ENCODE data around the gene VIL1. TPM values are rescaled to one million over a fixed set of nuclear protein-coding genes. Genes with fewer than 3 reads are reported as not detected.

VIL1 gene
- total and polyA plus RNA-seq, 2 of the 13 experiments (the other 11 are each of a cell fraction or from before 2014, with no cell fraction given) = 287 to 301 TPM

DNA sequence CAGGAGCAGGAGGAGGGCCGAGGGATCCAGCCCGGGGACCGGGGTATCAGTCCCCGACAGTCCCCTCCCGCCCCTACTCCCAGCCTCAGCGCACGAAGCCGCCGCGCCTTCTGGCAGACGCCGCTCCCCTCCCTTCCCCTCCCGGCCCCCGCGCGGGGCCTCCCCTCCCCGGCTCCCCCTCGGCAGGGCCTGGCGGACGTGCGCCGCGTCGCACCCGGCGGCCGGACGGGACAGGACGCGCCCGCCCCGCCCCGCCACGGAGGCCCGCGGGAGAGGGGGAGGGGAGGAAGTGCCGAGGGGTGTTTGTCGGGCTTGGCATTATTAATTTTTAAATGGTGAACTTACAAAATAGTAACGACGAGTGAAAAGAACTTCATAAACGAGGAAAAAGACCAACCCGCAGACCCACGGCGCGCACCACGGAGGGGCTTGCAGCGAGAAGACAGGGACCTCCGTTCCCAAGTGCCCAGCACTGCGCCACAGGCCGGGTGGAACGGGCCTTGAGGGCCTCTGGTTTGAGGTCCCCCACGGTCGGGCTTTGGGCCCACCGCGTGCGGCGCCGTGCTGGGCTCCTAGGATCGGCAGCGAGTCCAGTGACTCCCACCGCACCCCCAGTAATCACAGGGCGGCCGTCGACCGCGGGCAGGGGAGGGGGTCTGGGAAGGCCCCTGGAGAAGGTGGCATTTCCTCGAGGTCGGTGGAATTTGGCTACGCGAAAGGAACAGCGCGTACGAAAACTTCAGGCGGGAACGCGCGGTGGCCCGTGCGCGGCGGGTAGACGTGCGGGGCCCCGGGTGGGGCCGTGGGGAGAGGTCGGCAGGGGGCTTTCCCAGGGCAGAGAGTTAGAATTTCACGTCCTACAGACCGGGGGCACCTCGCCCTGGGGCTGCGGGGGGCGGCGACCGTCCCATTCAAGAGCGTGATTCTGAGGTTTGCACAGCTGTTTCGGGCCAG, 20.2 kb upstream of the VIL1 start (continued):
- TF ChIP-seq, protein P1, sequence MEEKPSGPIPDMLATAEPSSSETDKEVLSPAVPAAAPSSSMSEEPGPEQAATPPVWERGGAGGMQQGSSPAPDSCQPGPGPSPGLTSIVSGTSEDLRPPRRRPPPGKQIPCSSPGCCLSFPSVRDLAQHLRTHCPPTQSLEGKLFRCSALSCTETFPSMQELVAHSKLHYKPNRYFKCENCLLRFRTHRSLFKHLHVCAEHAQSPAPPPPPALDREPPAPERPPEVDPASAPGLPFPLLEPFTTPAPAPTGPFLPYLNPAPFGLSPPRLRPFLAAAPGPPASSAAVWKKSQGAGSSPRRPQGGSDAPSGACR (CRISPR knock-in tag; IDR thresholded peaks at IDR 0.05) = peak; percentile 68; the same call in 1 of the 2 replicates
- TF ChIP-seq RARA (CRISPR knock-in tag; IDR thresholded peaks at IDR 0.05) (no peak), ZFP36L2 (CRISPR knock-in tag; IDR thresholded peaks at IDR 0.05) (no peak), ZNF777 (CRISPR knock-in tag; IDR thresholded peaks at IDR 0.05) (0 out of 2 replicates have a peak, but pooled peaks have one; percentile 8), NPAS2 (CRISPR knock-in tag; IDR thresholded peaks at IDR 0.05; ENCODE audit: borderline replicate concordance) (no peak), TP53 (CRISPR knock-in tag; conservative IDR thresholded peaks at IDR 0.05) (0 out of 2 replicates have a peak, but pooled peaks have one; percentile 68), MAZ (IDR thresholded peaks at IDR 0.05; ENCODE audit: borderline replicate concordance, low read depth, low read length) (peak; percentile 86), MAZ (CRISPR knock-in tag; IDR thresholded peaks at IDR 0.05; ENCODE audit: low read depth) (peak; percentile 68; the same call in 1 of the 2 replicates), ZNF780A (CRISPR knock-in tag; IDR thresholded peaks at IDR 0.05) (no peak), HDAC6 (IDR thresholded peaks at IDR 0.05; ENCODE audit: low read depth, low read length) (no peak), DPF2 (CRISPR knock-in tag; IDR thresholded peaks at IDR 0.05; ENCODE audit: borderline replicate concordance, low read depth) (no peak), MAFK (conservative IDR thresholded peaks at IDR 0.05 in 1 of 2, IDR thresholded peaks at IDR 0.05 in 1 of 2; ENCODE audit: low read length in 2 of 2) (no peak)
- TF ChIP-seq, protein P2, sequence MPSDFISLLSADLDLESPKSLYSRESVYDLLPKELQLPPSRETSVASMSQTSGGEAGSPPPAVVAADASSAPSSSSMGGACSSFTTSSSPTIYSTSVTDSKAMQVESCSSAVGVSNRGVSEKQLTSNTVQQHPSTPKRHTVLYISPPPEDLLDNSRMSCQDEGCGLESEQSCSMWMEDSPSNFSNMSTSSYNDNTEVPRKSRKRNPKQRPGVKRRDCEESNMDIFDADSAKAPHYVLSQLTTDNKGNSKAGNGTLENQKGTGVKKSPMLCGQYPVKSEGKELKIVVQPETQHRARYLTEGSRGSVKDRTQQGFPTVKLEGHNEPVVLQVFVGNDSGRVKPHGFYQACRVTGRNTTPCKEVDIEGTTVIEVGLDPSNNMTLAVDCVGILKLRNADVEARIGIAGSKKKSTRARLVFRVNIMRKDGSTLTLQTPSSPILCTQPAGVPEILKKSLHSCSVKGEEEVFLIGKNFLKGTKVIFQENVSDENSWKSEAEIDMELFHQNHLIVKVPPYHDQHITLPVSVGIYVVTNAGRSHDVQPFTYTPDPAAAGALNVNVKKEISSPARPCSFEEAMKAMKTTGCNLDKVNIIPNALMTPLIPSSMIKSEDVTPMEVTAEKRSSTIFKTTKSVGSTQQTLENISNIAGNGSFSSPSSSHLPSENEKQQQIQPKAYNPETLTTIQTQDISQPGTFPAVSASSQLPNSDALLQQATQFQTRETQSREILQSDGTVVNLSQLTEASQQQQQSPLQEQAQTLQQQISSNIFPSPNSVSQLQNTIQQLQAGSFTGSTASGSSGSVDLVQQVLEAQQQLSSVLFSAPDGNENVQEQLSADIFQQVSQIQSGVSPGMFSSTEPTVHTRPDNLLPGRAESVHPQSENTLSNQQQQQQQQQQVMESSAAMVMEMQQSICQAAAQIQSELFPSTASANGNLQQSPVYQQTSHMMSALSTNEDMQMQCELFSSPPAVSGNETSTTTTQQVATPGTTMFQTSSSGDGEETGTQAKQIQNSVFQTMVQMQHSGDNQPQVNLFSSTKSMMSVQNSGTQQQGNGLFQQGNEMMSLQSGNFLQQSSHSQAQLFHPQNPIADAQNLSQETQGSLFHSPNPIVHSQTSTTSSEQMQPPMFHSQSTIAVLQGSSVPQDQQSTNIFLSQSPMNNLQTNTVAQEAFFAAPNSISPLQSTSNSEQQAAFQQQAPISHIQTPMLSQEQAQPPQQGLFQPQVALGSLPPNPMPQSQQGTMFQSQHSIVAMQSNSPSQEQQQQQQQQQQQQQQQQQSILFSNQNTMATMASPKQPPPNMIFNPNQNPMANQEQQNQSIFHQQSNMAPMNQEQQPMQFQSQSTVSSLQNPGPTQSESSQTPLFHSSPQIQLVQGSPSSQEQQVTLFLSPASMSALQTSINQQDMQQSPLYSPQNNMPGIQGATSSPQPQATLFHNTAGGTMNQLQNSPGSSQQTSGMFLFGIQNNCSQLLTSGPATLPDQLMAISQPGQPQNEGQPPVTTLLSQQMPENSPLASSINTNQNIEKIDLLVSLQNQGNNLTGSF (CRISPR knock-in tag; IDR thresholded peaks at IDR 0.05) = no peak
- TF ChIP-seq, protein P3, sequence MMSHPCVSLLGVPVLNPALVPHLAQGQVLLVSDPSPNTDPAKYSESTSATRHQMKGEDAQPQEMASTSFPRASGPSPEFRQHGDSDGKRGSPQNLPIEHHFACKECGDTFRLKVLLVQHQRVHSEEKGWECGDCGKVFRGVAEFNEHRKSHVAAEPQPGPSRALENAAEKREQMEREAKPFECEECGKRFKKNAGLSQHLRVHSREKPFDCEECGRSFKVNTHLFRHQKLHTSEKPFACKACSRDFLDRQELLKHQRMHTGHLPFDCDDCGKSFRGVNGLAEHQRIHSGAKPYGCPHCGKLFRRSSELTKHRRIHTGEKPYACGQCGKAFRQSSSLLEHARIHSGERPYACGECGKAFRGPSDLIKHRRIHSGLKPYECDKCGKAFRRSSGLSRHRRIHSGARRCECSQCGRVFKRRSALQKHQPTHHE (CRISPR knock-in tag; IDR thresholded peaks at IDR 0.05; ENCODE audit: borderline replicate concordance) = peak; percentile 37; the same call in 1 of the 2 replicates

Data from HepG2 (cell line).